ENCODE results near the gene ANGPTL3. TPM values are rescaled to one million over a fixed set of nuclear protein-coding genes. Genes with fewer than 3 reads are reported as not detected.
"Not testable (repeated sequence)": the region's sequence is repeated elsewhere in the genome, so short reads cannot be mapped to it uniquely, and the experiment has no call there.

The ANGPTL3 gene
- total and polyA plus RNA-seq, 7 donors = not detected

GRCh38 chr1:62599044-62599443 lies 1.7 kb downstream of the ANGPTL3 start:
- Histone ChIP-seq H3K9me3 (no peaks in the 10 kb centered on the region), H3K4me3 (no peak overlapping the region), H3K36me3 (ENCODE audit: insufficient read depth in 1 of 2, low read depth in 1 of 2) (no peaks in the 10 kb centered on the region), H3K27me3 (ENCODE audit: insufficient read depth in 3 of 3, low read length in 2 of 3) (no peaks in the 10 kb centered on the region), H3K4me1 (no peaks in the 10 kb centered on the region), H3K27ac (no peak overlapping the region)
- WGBS, 3 donors = 94 to 99% (median 95%) methylated on average over 5 of the region's 5 CpGs
- no peak for TF ChIP-seq CTCF (IDR thresholded peaks at IDR 0.05)
- no peak for ATAC-seq
- no peak for DNase-seq
- intact Hi-C loops (cut with DNase I) = no loop called here

GRCh38 chr1:62601457-62601856 lies 4.1 kb downstream of the ANGPTL3 start:
- H3K27ac ChIP-seq = no peak overlapping the region
- WGBS, 3 donors = 95 to 98% (median 96%) methylated on average over 2 of the region's 2 CpGs
- H3K27me3 ChIP-seq (ENCODE audit: insufficient read depth in 3 of 3, low read length in 2 of 3) = no peaks in the 10 kb centered on the region
- intact Hi-C loops (cut with DNase I) = no loop called here
- H3K36me3 ChIP-seq (ENCODE audit: insufficient read depth in 1 of 2, low read depth in 1 of 2) = no peaks in the 10 kb centered on the region
- H3K4me1 ChIP-seq = no peaks in the 10 kb centered on the region
- H3K9me3 ChIP-seq = no peaks in the 10 kb centered on the region
- H3K4me3 ChIP-seq = no peak overlapping the region
- DNase-seq (no peak), ATAC-seq (no peak)
- no peak for TF ChIP-seq CTCF (IDR thresholded peaks at IDR 0.05)

- H3K4me1 ChIP-seq = no peaks in the 10 kb centered on the region
- peaks cover 0 to 11% of the 10 kb centered on the region in 2 donors for H3K36me3 ChIP-seq (ENCODE audit: insufficient read depth in 1 of 2, low read depth in 1 of 2)
- DNase-seq (no peak), ATAC-seq (no peak)
- no peaks in the 10 kb centered on the region for H3K27me3 ChIP-seq (ENCODE audit: insufficient read depth in 3 of 3, low read length in 2 of 3)
- intact Hi-C loops (cut with DNase I) = no loop called here
- no peak overlapping the region for H3K27ac ChIP-seq
- TF ChIP-seq CTCF (IDR thresholded peaks at IDR 0.05) = no peak
- no peak overlapping the region for H3K4me3 ChIP-seq
- H3K9me3 ChIP-seq = no peaks in the 10 kb centered on the region
Measured at GRCh38 chr1:62608905-62609304, 11.6 kb downstream of the ANGPTL3 start.

DNA sequence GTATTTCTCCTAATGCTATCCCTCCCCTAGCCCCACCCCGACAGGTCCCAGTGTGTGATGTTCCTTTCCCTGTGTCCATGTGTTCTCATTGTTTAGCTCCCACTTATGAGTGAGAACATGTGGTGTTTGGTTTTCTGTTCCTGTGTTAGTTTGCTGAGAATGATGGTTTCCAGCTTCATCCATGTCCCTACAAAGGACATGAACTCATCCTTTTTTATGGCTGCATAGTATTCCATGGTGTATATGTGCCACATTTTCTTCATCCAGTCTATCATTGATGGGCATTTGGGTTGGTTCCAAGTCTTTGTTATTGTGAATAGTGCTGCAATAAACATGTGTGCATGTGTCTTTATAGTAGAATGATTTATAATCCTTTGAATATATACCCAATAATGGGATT lies 13.3 kb downstream of the ANGPTL3 start:
- H3K4me1 ChIP-seq; DNase-seq; intact Hi-C loops (cut with DNase I); H3K4me3 ChIP-seq; H3K27me3 ChIP-seq (ENCODE audit: insufficient read depth in 3 of 3, low read length in 2 of 3); H3K27ac ChIP-seq; ATAC-seq; H3K9me3 ChIP-seq: not testable (repeated sequence)
- 92 to 100% (median 98%) methylated on average over 1 of the region's 1 CpG for WGBS, 3 donors
- H3K36me3 ChIP-seq (ENCODE audit: insufficient read depth in 1 of 2, low read depth in 1 of 2) = peaks cover 0 to 11% of the 10 kb centered on the region in 2 donors

DNA sequence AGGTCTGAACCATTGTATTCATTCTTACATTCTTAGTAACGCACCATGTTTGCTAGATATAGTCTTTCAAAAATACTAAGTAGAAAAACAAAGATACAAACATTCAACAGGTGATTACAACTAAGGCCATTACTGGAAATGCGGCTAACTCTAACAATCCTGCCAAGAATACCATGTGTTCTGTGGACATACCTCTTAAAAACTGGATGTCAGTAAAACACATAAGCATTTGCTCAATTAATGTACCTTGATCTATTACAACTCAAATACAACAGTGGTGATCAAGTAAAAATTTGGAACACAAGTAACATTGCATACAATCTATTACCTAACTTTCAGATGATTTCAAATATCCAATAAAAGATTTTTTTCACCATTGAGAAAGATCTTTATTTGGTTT lies 15.4 kb downstream of the ANGPTL3 start:
- intact Hi-C loops (cut with DNase I) = no loop called here
- Histone ChIP-seq H3K4me3 (no peak overlapping the region), H3K4me1 (no peaks in the 10 kb centered on the region), H3K9me3 (no peaks in the 10 kb centered on the region), H3K36me3 (ENCODE audit: insufficient read depth in 1 of 2, low read depth in 1 of 2) (peaks cover 0 to 14% of the 10 kb centered on the region in 2 donors), H3K27ac (no peak overlapping the region), H3K27me3 (ENCODE audit: insufficient read depth in 3 of 3, low read length in 2 of 3) (no peaks in the 10 kb centered on the region)
- ATAC-seq (no peak), DNase-seq (no peak)
- no peak for TF ChIP-seq CTCF (IDR thresholded peaks at IDR 0.05)
- WGBS, 3 donors = 89 to 96% (median 89%) methylated on average over 2 of the region's 2 CpGs

Data from psoas muscle (tissue), 8 donors.